ENCODE data around the gene EPYC. TPM values are rescaled to one million over a fixed set of nuclear protein-coding genes. Genes with fewer than 3 reads are reported as not detected.

The EPYC gene
- total and polyA plus RNA-seq, 4 donors = not detected

GRCh38 chr12:90924406-90924805 lies 80.4 kb downstream of the EPYC start:
- WGBS = 59% methylated on average over 1 of the region's 1 CpG
- Histone ChIP-seq H3K36me3 (ENCODE audit: control insufficient read depth in 4 of 4, insufficient read depth in 3 of 4, low read depth in 1 of 4, low read length in 3 of 4) (no peaks in the 10 kb centered on the region), H3K27ac (ENCODE audit: low read depth in 1 of 2, low read length in 2 of 2) (no peak overlapping the region), H3K27me3 (ENCODE audit: control insufficient read depth in 4 of 4, insufficient read depth in 4 of 4, low read length in 3 of 4) (no peaks in the 10 kb centered on the region), H3K9me3 (ENCODE audit: control insufficient read depth in 4 of 4, low read length in 3 of 4) (no peaks in the 10 kb centered on the region), H3K4me3 (ENCODE audit: low read depth in 1 of 3, low read length in 3 of 3) (no peak overlapping the region), H3K4me1 (ENCODE audit: control insufficient read depth in 4 of 4, insufficient read depth in 4 of 4, low read length in 3 of 4) (peaks cover 0 to 29% (median 6%) of the 10 kb centered on the region in 4 donors), H3K9ac (ENCODE audit: low read depth in 1 of 2, low read length in 2 of 2) (no peak overlapping the region)
- DNase-seq (ENCODE audit: low spot score) = no peak
- no peak for TF ChIP-seq NR2F2 (IDR thresholded peaks at IDR 0.05)

- no peak overlapping the region for H3K27ac ChIP-seq (ENCODE audit: low read depth in 1 of 2, low read length in 2 of 2)
- peaks cover 0 to 29% (median 6%) of the 10 kb centered on the region in 4 donors for H3K4me1 ChIP-seq (ENCODE audit: control insufficient read depth in 4 of 4, insufficient read depth in 4 of 4, low read length in 3 of 4)
- no peak overlapping the region for H3K9ac ChIP-seq (ENCODE audit: low read depth in 1 of 2, low read length in 2 of 2)
Measured at GRCh38 chr12:90922145-90922627, 82.6 kb downstream of the EPYC start.

DNA sequence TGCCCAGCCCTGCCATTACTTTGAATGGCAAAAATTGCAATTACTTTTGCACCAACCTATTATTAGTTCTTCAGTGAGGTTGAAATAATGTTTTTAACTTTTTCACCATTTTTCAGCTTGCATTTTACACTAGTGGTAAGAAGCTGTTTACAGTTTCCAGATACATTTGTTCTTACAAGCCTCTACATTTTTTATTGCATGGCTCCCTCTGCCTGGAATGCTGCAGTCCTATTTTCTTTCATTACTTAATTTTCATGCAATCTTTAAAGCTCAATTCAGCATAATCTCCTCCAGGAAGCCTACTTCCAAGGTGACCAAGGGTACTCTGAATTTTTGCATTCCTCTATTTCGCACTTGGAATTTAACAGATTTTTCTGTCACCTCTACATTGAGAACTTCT lies 83.2 kb downstream of the EPYC start:
- Histone ChIP-seq H3K4me3 (ENCODE audit: low read depth in 1 of 3, low read length in 3 of 3) (no peak overlapping the region), H3K4me1 (ENCODE audit: control insufficient read depth in 4 of 4, insufficient read depth in 4 of 4, low read length in 3 of 4) (peaks cover 0 to 29% (median 6%) of the 10 kb centered on the region in 4 donors), H3K9me3 (ENCODE audit: control insufficient read depth in 4 of 4, low read length in 3 of 4) (no peaks in the 10 kb centered on the region), H3K9ac (ENCODE audit: low read depth in 1 of 2, low read length in 2 of 2) (no peak overlapping the region), H3K27ac (ENCODE audit: low read depth in 1 of 2, low read length in 2 of 2) (no peak overlapping the region), H3K36me3 (ENCODE audit: control insufficient read depth in 4 of 4, insufficient read depth in 3 of 4, low read depth in 1 of 4, low read length in 3 of 4) (no peaks in the 10 kb centered on the region), H3K27me3 (ENCODE audit: control insufficient read depth in 4 of 4, insufficient read depth in 4 of 4, low read length in 3 of 4) (no peaks in the 10 kb centered on the region)
- DNase-seq (ENCODE audit: low spot score) = no peak
- TF ChIP-seq RXRA (IDR thresholded peaks at IDR 0.05) = no peak
- TF ChIP-seq, protein P1, sequence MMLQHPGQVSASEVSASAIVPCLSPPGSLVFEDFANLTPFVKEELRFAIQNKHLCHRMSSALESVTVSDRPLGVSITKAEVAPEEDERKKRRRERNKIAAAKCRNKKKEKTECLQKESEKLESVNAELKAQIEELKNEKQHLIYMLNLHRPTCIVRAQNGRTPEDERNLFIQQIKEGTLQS (IDR thresholded peaks at IDR 0.05) = no peak
- no peak for TF ChIP-seq TAF1 (conservative IDR thresholded peaks at IDR 0.05)
- no peak for TF ChIP-seq HNF4A (conservative IDR thresholded peaks at IDR 0.05)
- no peak for TF ChIP-seq YY1 (IDR thresholded peaks at IDR 0.05)
- 89% methylated on average over 1 of the region's 1 CpG for WGBS

More at GRCh38 chr12:90922145-90922627, 82.6 kb downstream of the EPYC start:
- Histone ChIP-seq H3K4me3 (ENCODE audit: low read depth in 1 of 3, low read length in 3 of 3) (no peak overlapping the region), H3K27me3 (ENCODE audit: control insufficient read depth in 4 of 4, insufficient read depth in 4 of 4, low read length in 3 of 4) (no peaks in the 10 kb centered on the region), H3K9me3 (ENCODE audit: control insufficient read depth in 4 of 4, low read length in 3 of 4) (no peaks in the 10 kb centered on the region), H3K36me3 (ENCODE audit: control insufficient read depth in 4 of 4, insufficient read depth in 3 of 4, low read depth in 1 of 4, low read length in 3 of 4) (no peaks in the 10 kb centered on the region)
- DNase-seq (ENCODE audit: low spot score) = no peak
- TF ChIP-seq FOXA1 (IDR thresholded peaks at IDR 0.05) (no peak), JUND (IDR thresholded peaks at IDR 0.05) (peak in 1 of 2 donors; percentile 40), HNF4A (conservative IDR thresholded peaks at IDR 0.05) (peak; percentile 55 to 63)

DNA sequence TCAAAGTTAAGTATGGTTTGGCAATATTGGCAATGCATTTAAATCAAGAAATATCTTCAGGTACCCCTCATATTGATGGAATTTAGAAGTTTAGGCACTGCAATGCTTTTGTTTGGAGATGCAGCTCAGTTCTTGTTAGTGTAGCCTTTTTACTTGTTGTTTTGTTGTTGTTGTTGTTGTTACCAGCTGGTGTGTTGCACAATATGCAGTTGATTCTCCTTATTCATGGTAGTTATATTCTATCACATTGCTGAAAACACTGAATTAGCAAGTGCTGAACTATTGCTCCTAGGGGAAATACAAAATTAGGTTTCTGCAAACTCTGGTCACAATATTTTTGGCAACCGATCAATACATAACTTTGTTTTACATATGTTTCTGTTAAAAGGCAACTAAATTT lies 84.5 kb downstream of the EPYC start:
- no peak overlapping the region for H3K27ac ChIP-seq (ENCODE audit: low read depth in 1 of 2, low read length in 2 of 2)
- H3K36me3 ChIP-seq (ENCODE audit: control insufficient read depth in 4 of 4, insufficient read depth in 3 of 4, low read depth in 1 of 4, low read length in 3 of 4) = no peaks in the 10 kb centered on the region
- H3K27me3 ChIP-seq (ENCODE audit: control insufficient read depth in 4 of 4, insufficient read depth in 4 of 4, low read length in 3 of 4) = no peaks in the 10 kb centered on the region
- TF ChIP-seq RXRA (IDR thresholded peaks at IDR 0.05) (no peak), REST (IDR thresholded peaks at IDR 0.05) (no peak), HNF4G (IDR thresholded peaks at IDR 0.05) (no peak), YY1 (IDR thresholded peaks at IDR 0.05) (no peak), RAD21 (IDR thresholded peaks at IDR 0.05) (no peak), FOXA1 (IDR thresholded peaks at IDR 0.05) (no peak), NR2F2 (IDR thresholded peaks at IDR 0.05) (no peak), HNF4A (conservative IDR thresholded peaks at IDR 0.05) (no peak), EGR1 (IDR thresholded peaks at IDR 0.05; ENCODE audit: low read depth in 2 of 2) (no peak), SP1 (IDR thresholded peaks at IDR 0.05) (no peak)
- TF ChIP-seq, protein P1 (IDR thresholded peaks at IDR 0.05) = no peak
- TF ChIP-seq, protein P2, sequence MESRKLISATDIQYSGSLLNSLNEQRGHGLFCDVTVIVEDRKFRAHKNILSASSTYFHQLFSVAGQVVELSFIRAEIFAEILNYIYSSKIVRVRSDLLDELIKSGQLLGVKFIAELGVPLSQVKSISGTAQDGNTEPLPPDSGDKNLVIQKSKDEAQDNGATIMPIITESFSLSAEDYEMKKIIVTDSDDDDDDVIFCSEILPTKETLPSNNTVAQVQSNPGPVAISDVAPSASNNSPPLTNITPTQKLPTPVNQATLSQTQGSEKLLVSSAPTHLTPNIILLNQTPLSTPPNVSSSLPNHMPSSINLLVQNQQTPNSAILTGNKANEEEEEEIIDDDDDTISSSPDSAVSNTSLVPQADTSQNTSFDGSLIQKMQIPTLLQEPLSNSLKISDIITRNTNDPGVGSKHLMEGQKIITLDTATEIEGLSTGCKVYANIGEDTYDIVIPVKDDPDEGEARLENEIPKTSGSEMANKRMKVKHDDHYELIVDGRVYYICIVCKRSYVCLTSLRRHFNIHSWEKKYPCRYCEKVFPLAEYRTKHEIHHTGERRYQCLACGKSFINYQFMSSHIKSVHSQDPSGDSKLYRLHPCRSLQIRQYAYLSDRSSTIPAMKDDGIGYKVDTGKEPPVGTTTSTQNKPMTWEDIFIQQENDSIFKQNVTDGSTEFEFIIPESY (IDR thresholded peaks at IDR 0.05) = no peak
- TF ChIP-seq, protein P3, sequence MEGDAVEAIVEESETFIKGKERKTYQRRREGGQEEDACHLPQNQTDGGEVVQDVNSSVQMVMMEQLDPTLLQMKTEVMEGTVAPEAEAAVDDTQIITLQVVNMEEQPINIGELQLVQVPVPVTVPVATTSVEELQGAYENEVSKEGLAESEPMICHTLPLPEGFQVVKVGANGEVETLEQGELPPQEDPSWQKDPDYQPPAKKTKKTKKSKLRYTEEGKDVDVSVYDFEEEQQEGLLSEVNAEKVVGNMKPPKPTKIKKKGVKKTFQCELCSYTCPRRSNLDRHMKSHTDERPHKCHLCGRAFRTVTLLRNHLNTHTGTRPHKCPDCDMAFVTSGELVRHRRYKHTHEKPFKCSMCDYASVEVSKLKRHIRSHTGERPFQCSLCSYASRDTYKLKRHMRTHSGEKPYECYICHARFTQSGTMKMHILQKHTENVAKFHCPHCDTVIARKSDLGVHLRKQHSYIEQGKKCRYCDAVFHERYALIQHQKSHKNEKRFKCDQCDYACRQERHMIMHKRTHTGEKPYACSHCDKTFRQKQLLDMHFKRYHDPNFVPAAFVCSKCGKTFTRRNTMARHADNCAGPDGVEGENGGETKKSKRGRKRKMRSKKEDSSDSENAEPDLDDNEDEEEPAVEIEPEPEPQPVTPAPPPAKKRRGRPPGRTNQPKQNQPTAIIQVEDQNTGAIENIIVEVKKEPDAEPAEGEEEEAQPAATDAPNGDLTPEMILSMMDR (IDR thresholded peaks at IDR 0.05; ENCODE audit: low read depth, low read length, missing input control) = no peak
- no peak overlapping the region for H3K9ac ChIP-seq (ENCODE audit: low read depth in 1 of 2, low read length in 2 of 2)
- WGBS = 99% methylated on average over 1 of the region's 1 CpG
- DNase-seq (ENCODE audit: low spot score) = no peak
- no peak overlapping the region for H3K4me3 ChIP-seq (ENCODE audit: low read depth in 1 of 3, low read length in 3 of 3)
- peaks cover 0 to 24% (median 4%) of the 10 kb centered on the region in 4 donors for H3K4me1 ChIP-seq (ENCODE audit: control insufficient read depth in 4 of 4, insufficient read depth in 4 of 4, low read length in 3 of 4)
- H3K9me3 ChIP-seq (ENCODE audit: control insufficient read depth in 4 of 4, low read length in 3 of 4) = no peaks in the 10 kb centered on the region

Data from liver (tissue), 9 donors.